Measurements from ENCODE around the gene KIAA0040.

DNA sequence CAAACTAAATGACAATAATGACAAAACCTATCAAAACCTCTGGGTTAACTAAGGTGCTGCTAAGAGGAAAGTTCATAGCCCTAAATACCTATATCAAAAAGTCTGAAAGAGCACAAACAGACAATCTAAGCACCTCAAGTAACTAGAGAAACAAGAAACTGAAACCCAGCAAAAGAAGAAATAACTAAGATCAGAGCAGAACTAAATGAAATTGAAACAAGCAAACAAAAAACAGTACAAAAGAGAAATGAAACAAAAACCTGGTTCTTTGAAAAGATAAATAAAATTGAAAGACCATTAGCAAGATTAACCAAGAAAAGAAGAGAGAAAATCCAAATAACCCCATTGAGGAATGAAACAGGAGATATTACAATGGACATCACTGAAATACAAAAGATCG is 44.8 kb upstream of the KIAA0040 start:
- TF ChIP-seq, protein P1, sequence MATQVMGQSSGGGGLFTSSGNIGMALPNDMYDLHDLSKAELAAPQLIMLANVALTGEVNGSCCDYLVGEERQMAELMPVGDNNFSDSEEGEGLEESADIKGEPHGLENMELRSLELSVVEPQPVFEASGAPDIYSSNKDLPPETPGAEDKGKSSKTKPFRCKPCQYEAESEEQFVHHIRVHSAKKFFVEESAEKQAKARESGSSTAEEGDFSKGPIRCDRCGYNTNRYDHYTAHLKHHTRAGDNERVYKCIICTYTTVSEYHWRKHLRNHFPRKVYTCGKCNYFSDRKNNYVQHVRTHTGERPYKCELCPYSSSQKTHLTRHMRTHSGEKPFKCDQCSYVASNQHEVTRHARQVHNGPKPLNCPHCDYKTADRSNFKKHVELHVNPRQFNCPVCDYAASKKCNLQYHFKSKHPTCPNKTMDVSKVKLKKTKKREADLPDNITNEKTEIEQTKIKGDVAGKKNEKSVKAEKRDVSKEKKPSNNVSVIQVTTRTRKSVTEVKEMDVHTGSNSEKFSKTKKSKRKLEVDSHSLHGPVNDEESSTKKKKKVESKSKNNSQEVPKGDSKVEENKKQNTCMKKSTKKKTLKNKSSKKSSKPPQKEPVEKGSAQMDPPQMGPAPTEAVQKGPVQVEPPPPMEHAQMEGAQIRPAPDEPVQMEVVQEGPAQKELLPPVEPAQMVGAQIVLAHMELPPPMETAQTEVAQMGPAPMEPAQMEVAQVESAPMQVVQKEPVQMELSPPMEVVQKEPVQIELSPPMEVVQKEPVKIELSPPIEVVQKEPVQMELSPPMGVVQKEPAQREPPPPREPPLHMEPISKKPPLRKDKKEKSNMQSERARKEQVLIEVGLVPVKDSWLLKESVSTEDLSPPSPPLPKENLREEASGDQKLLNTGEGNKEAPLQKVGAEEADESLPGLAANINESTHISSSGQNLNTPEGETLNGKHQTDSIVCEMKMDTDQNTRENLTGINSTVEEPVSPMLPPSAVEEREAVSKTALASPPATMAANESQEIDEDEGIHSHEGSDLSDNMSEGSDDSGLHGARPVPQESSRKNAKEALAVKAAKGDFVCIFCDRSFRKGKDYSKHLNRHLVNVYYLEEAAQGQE (IDR thresholded peaks at IDR 0.05; ENCODE audit: insufficient read depth in 1 of 2, low read depth in 2 of 2, low read length in 1 of 2), result no peak
- TF ChIP-seq, protein P2, sequence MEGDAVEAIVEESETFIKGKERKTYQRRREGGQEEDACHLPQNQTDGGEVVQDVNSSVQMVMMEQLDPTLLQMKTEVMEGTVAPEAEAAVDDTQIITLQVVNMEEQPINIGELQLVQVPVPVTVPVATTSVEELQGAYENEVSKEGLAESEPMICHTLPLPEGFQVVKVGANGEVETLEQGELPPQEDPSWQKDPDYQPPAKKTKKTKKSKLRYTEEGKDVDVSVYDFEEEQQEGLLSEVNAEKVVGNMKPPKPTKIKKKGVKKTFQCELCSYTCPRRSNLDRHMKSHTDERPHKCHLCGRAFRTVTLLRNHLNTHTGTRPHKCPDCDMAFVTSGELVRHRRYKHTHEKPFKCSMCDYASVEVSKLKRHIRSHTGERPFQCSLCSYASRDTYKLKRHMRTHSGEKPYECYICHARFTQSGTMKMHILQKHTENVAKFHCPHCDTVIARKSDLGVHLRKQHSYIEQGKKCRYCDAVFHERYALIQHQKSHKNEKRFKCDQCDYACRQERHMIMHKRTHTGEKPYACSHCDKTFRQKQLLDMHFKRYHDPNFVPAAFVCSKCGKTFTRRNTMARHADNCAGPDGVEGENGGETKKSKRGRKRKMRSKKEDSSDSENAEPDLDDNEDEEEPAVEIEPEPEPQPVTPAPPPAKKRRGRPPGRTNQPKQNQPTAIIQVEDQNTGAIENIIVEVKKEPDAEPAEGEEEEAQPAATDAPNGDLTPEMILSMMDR (IDR thresholded peaks at IDR 0.05), result no peak

Measured in Panc1 (cell line).